SK-N-SH (cell line): Measurements from ENCODE around the gene CLEC4M. TPM values are rescaled to one million over a fixed set of nuclear protein-coding genes. Genes with fewer than 3 reads are reported as not detected.
A peak's percentile ranks its signal among the peaks of the same experiment; 100 is the strongest.

ENCODE experiments used
- CTCF ChIA-PET: fragments of 300-600, 350-600 bp; formaldehyde crosslinking; extraction: SDS; loops from one replicate; lab custom pipeline; 2021; lab: Yijun Ruan, JAX
- POLR2A ChIA-PET: fragments of 350-600 bp; sonication (Branson Sonifier 250); formaldehyde crosslinking; extraction: SDS; loops from one replicate; lab custom pipeline; 2020; ENCODE audit warnings: antibody characterized with exemption, inconsistent platforms; lab: Yijun Ruan, JAX
- DNase-seq: peaks from one replicate; pipeline ENCODE4 v3.0.0; 2012
- H2AFZ ChIP-seq: fragments of 200-600 bp; sonication (generic); 2 replicates; pipeline ENCODE4 v1.8.1; 2016; ENCODE audit warnings: antibody characterized with exemption, mild to moderate bottlenecking, low read depth
- H3F3A ChIP-seq: fragments of 200-600 bp; sonication (generic); replicated peaks from 2 replicates; pipeline ENCODE3; 2016; ENCODE audit warnings: antibody characterized with exemption, mild to moderate bottlenecking; ENCODE audit not compliant: insufficient read depth
- H3K27ac ChIP-seq, 2 experiments: fragments of 200-500 bp in 1 of 2; fragments of 200-600 bp in 1 of 2; sonication (Bioruptor generic) in 1 of 2; sonication (generic), shearing (Covaris generic) in 1 of 2; 2 replicates each; pipeline versions ENCODE4 v1.5.1 to v1.6.1; 2014 to 2016; ENCODE audit warnings: low read depth in 2 of 2, inconsistent platforms in 1 of 2, low read length in 1 of 2, mild to moderate bottlenecking in 1 of 2, mixed read lengths in 1 of 2
- H3K27me3 ChIP-seq: fragments of 200-600 bp; sonication (generic), shearing (Covaris generic); 2 replicates; pipeline ENCODE4 v1.6.1; 2016; ENCODE audit warnings: mixed run types; ENCODE audit not compliant: insufficient read depth
- H3K36me3 ChIP-seq, 2 experiments: fragments of 200-500 bp in 1 of 2; fragments of 200-600 bp in 1 of 2; sonication (Bioruptor generic) in 1 of 2; sonication (generic) in 1 of 2; replicated peaks in 1 of 2; 2 replicates each; pipeline versions ENCODE3 to v1.5.1; 2014 to 2016; ENCODE audit warnings: low read length in 1 of 2, mild to moderate bottlenecking in 1 of 2; ENCODE audit not compliant: insufficient read depth in 2 of 2, control insufficient read depth in 1 of 2
- H3K4me1 ChIP-seq, 2 experiments: fragments of 200-500 bp in 1 of 2; fragments of 200-600 bp in 1 of 2; sonication (Bioruptor generic) in 1 of 2; sonication (generic), shearing (Covaris generic) in 1 of 2; 2 replicates each; pipeline versions ENCODE4 v1.5.1 to v1.6.1; 2014 to 2016; ENCODE audit warnings: low read depth in 1 of 2, low read length in 1 of 2, mixed run types in 1 of 2; ENCODE audit not compliant: insufficient read depth in 2 of 2, control insufficient read depth in 1 of 2
- H3K4me2 ChIP-seq: fragments of 200-600 bp; sonication (generic), shearing (Covaris generic); 2 replicates; pipeline ENCODE4 v1.6.1; 2017; ENCODE audit warnings: mixed run types
- H3K4me3 ChIP-seq, 2 experiments: fragments of 200-500 bp in 1 of 2; fragments of 200-600 bp in 1 of 2; sonication (Bioruptor generic) in 1 of 2; sonication (generic), shearing (Covaris generic) in 1 of 2; 2 replicates each; pipeline versions ENCODE4 v1.5.1 to v1.8.1; 2014 to 2016; ENCODE audit warnings: low read depth in 2 of 2, inconsistent platforms in 1 of 2, low read length in 1 of 2, mild to moderate bottlenecking in 1 of 2, mixed read lengths in 1 of 2, moderate library complexity in 1 of 2
- H3K79me2 ChIP-seq: fragments of 200-600 bp; sonication (generic); 2 replicates; pipeline ENCODE4 v1.8.1; 2017; ENCODE audit warnings: mild to moderate bottlenecking; ENCODE audit not compliant: insufficient read depth
- H3K9ac ChIP-seq: fragments of 200-600 bp; sonication (generic); 2 replicates; pipeline ENCODE4 v1.6.1; 2017; ENCODE audit warnings: mixed run types
- H3K9me2 ChIP-seq: fragments of 200-600 bp; sonication (generic); 2 replicates; pipeline ENCODE4 v1.6.1; 2017; ENCODE audit warnings: mixed run types
- H3K9me3 ChIP-seq: fragments of 200-600 bp; sonication (generic); 2 replicates; pipeline ENCODE4 v1.6.1; 2017; ENCODE audit warnings: mixed run types, mild to moderate bottlenecking, moderate library complexity
- H4K20me1 ChIP-seq: fragments of 200-600 bp; sonication (generic); 2 replicates; pipeline ENCODE4 v1.6.1; 2017; ENCODE audit warnings: mild to moderate bottlenecking, mixed run types; ENCODE audit not compliant: insufficient read depth
- EP300 ChIP-seq, 2 experiments: IDR thresholded peaks; 2 replicates each; pipeline versions ENCODE4 v1.4.0 to v1.6.1; 2012; ENCODE audit warnings: borderline replicate concordance in 1 of 2, low read depth in 1 of 2, low read length in 1 of 2
- FOXJ3 ChIP-seq: sonication (generic); formaldehyde crosslinking; IDR thresholded peaks from 2 replicates; pipeline ENCODE4 v1.5.1; 2020; ENCODE audit warnings: mild to moderate bottlenecking, missing genetic modification reagents
- GATA2 ChIP-seq: sonication (generic); formaldehyde crosslinking; IDR thresholded peaks from 2 replicates; pipeline ENCODE4 v1.5.0; 2020; ENCODE audit warnings: mild to moderate bottlenecking, missing genetic modification reagents
- NFIC ChIP-seq: IDR thresholded peaks from 2 replicates; pipeline ENCODE4 v1.4.0; 2012; ENCODE audit warnings: borderline replicate concordance
- NRF1 ChIP-seq: IDR thresholded peaks from 2 replicates; pipeline ENCODE4 v1.6.1; 2012; ENCODE audit warnings: low read depth, mild to moderate bottlenecking, low read length
- POLR2AphosphoS5 ChIP-seq: IDR thresholded peaks from 2 replicates; pipeline ENCODE4 v1.6.1; 2012; ENCODE audit warnings: low read depth, low read length
- RCOR1 ChIP-seq: fragments of 150-350 bp; IDR thresholded peaks from 2 replicates; pipeline ENCODE4 v1.6.1; 2017; ENCODE audit warnings: antibody characterized with exemption, low read length
- RFX5 ChIP-seq: IDR thresholded peaks from 2 replicates; pipeline ENCODE4 v1.6.1; 2012; ENCODE audit warnings: mild to moderate bottlenecking, improper control_type of control experiment, low read length
- RXRA ChIP-seq: IDR thresholded peaks from 2 replicates; pipeline ENCODE4 v1.4.0; 2012; ENCODE audit warnings: low read depth, mild to moderate bottlenecking, borderline replicate concordance
- SIN3A ChIP-seq: IDR thresholded peaks from 2 replicates; pipeline ENCODE4 v1.6.1; 2012; ENCODE audit warnings: low read depth, mild to moderate bottlenecking, low read length, moderate library complexity, borderline replicate concordance
- SMC3 ChIP-seq: IDR thresholded peaks from 2 replicates; pipeline ENCODE4 v1.6.1; 2012; ENCODE audit warnings: low read depth, low read length, improper control_type of control experiment
- TCF12 ChIP-seq: IDR thresholded peaks from 2 replicates; pipeline ENCODE4 v1.4.0; 2012
- TEAD4 ChIP-seq: IDR thresholded peaks from 2 replicates; pipeline ENCODE4 v1.4.0; 2012; ENCODE audit warnings: mild to moderate bottlenecking, borderline replicate concordance; ENCODE audit not compliant: insufficient read depth
- YY1 ChIP-seq: IDR thresholded peaks from 2 replicates; pipeline ENCODE4 v1.4.0; 2012; ENCODE audit warnings: low read depth, mild to moderate bottlenecking
- WGBS: methylation state at CpG from one replicate; pipeline ENCODE4 v1.1.6; 2017; ENCODE audit warnings: low lambda C conversion rate; 5-methylcytosine and 5-hydroxymethylcytosine counted together
- polyA plus RNA-seq, 3 experiments: library from polyadenylated mRNA; depleted of rRNA; stranded (reverse); fragments of >200 nt; gene quantifications; 2 replicates each; pipeline ENCODE4 v1.2.3, GENCODE V29; 2012
- TF ChIP-seq, protein P1 (sequence below): IDR thresholded peaks from 2 replicates; pipeline ENCODE4 v1.6.1; 2012; ENCODE audit warnings: mild to moderate bottlenecking, low read depth, low read length, moderate library complexity
- TF ChIP-seq, protein P2 (sequence below): fragments of 150-350 bp; IDR thresholded peaks from 2 replicates; pipeline ENCODE4 v1.6.1; 2016; ENCODE audit warnings: mild to moderate bottlenecking, low read depth, low read length
- TF ChIP-seq, protein P3 (sequence below): fragments of 200-600 bp; sonication (generic); IDR thresholded peaks from 2 replicates; pipeline ENCODE4 v1.6.1; 2017; ENCODE audit warnings: antibody characterized with exemption, mild to moderate bottlenecking, moderate library complexity

Gene CLEC4M
- polyA plus RNA-seq, 1 of the 3 experiments (the other 2 are of a cell fraction): not detected

DNA sequence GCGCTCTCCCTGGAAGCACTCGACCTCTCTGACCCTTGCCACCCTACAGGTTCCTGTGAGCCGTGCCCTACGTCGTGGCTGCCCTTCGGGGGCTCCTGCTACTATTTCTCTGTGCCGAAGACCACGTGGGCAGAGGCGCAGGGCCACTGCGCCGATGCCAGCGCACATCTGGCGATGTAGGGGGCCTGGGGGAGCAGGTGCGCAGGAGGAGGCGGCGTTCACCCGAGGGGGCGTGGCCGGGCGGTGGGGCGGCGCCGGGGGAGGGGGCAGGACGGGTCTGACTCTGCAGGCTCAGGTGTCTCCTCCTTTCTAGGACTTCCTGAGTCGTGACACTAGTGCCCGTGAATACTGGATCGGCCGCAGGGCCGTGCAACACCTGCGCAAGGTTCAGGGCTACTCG is 26.4 kb downstream of the CLEC4M start:
- no peaks in the 10 kb centered on the region for H3K36me3 ChIP-seq
- H2AFZ ChIP-seq: no peak overlapping the region
- H3K79me2 ChIP-seq: no peaks in the 10 kb centered on the region
- H3K4me2 ChIP-seq: no peak overlapping the region
- TF ChIP-seq YY1: no peak
- TF ChIP-seq RCOR1: no peak
- no peak for TF ChIP-seq RFX5
- TF ChIP-seq FOXJ3: no peak
- TF ChIP-seq, protein P1, sequence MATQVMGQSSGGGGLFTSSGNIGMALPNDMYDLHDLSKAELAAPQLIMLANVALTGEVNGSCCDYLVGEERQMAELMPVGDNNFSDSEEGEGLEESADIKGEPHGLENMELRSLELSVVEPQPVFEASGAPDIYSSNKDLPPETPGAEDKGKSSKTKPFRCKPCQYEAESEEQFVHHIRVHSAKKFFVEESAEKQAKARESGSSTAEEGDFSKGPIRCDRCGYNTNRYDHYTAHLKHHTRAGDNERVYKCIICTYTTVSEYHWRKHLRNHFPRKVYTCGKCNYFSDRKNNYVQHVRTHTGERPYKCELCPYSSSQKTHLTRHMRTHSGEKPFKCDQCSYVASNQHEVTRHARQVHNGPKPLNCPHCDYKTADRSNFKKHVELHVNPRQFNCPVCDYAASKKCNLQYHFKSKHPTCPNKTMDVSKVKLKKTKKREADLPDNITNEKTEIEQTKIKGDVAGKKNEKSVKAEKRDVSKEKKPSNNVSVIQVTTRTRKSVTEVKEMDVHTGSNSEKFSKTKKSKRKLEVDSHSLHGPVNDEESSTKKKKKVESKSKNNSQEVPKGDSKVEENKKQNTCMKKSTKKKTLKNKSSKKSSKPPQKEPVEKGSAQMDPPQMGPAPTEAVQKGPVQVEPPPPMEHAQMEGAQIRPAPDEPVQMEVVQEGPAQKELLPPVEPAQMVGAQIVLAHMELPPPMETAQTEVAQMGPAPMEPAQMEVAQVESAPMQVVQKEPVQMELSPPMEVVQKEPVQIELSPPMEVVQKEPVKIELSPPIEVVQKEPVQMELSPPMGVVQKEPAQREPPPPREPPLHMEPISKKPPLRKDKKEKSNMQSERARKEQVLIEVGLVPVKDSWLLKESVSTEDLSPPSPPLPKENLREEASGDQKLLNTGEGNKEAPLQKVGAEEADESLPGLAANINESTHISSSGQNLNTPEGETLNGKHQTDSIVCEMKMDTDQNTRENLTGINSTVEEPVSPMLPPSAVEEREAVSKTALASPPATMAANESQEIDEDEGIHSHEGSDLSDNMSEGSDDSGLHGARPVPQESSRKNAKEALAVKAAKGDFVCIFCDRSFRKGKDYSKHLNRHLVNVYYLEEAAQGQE: no peak
- no peak for TF ChIP-seq RXRA
- no peak for TF ChIP-seq GATA2 (CRISPR knock-in tag)
- TF ChIP-seq, protein P2, sequence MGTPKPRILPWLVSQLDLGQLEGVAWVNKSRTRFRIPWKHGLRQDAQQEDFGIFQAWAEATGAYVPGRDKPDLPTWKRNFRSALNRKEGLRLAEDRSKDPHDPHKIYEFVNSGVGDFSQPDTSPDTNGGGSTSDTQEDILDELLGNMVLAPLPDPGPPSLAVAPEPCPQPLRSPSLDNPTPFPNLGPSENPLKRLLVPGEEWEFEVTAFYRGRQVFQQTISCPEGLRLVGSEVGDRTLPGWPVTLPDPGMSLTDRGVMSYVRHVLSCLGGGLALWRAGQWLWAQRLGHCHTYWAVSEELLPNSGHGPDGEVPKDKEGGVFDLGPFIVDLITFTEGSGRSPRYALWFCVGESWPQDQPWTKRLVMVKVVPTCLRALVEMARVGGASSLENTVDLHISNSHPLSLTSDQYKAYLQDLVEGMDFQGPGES: no peak
- TF ChIP-seq TCF12: no peak
- no peak for TF ChIP-seq EP300 (IDR thresholded peaks at IDR 0.05; ENCODE audit: borderline replicate concordance in 1 of 2, low read depth in 1 of 2, low read length in 1 of 2)
- no peak for TF ChIP-seq TEAD4
- TF ChIP-seq POLR2AphosphoS5: no peak
- TF ChIP-seq SIN3A: no peak
- no peak for TF ChIP-seq NRF1
- TF ChIP-seq SMC3: no peak
- TF ChIP-seq, protein P3, sequence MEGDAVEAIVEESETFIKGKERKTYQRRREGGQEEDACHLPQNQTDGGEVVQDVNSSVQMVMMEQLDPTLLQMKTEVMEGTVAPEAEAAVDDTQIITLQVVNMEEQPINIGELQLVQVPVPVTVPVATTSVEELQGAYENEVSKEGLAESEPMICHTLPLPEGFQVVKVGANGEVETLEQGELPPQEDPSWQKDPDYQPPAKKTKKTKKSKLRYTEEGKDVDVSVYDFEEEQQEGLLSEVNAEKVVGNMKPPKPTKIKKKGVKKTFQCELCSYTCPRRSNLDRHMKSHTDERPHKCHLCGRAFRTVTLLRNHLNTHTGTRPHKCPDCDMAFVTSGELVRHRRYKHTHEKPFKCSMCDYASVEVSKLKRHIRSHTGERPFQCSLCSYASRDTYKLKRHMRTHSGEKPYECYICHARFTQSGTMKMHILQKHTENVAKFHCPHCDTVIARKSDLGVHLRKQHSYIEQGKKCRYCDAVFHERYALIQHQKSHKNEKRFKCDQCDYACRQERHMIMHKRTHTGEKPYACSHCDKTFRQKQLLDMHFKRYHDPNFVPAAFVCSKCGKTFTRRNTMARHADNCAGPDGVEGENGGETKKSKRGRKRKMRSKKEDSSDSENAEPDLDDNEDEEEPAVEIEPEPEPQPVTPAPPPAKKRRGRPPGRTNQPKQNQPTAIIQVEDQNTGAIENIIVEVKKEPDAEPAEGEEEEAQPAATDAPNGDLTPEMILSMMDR: no peak
- no peak for TF ChIP-seq NFIC
- no peak overlapping the region for H3K4me3 ChIP-seq
- H3K9me2 ChIP-seq: no peaks in the 10 kb centered on the region
- no peak overlapping the region for H3K9ac ChIP-seq
- peaks cover 50% of the 10 kb centered on the region for H3K27me3 ChIP-seq
- WGBS: 15% methylated on average over 19 of the region's 31 CpGs
- H3K4me1 ChIP-seq: no peaks in the 10 kb centered on the region
- CTCF ChIA-PET: interaction anchor here (1.7 to 2.9 kb wide), 2 partner anchors 10 to 221 kb away, joined by 4 to 11 read pairs; no protein-coding TSS in a partner anchor
- no peak overlapping the region for H3K27ac ChIP-seq
- peak; percentile 17 for DNase-seq
- no peaks in the 10 kb centered on the region for H3F3A ChIP-seq
- no peaks in the 10 kb centered on the region for H4K20me1 ChIP-seq
- H3K9me3 ChIP-seq: no peaks in the 10 kb centered on the region
- POLR2A ChIA-PET: no interaction called here
